ENCODE data around the gene C13orf46.

C13orf46 gene

GRCh38 chr13:113905942-113906341, 67.9 kb downstream of the C13orf46 start:
- DNase-seq (ENCODE audit: low read depth): no peak

- no peak for DNase-seq (ENCODE audit: low read depth)
Observed at GRCh38 chr13:113905018-113905417, 68.9 kb downstream of the C13orf46 start.

- no peak for DNase-seq (ENCODE audit: low read depth)
Observed at GRCh38 chr13:113904411-113904810, 69.5 kb downstream of the C13orf46 start.

DNA sequence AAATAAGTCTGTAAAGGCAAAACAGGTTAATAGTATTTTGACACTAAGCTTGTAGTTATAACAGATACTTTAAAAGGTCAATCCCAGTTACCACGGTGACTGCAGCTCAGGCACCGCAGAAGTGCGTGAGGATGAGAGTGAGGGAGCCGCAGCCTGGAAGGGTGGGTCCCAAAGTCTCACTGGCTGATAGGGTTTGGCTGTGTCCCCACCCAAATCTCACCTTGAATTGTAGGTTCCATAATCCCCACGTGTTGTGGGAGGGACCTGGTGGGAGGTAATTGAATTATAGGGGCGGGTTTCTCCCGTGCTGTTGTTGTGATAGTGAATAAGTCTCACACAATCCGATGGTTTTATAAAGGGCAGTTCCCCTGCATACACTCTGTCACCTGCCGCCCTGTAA, 70.0 kb downstream of the C13orf46 start:
- no peak for DNase-seq (ENCODE audit: low read depth)

Measured in activated T-cell treated with anti-CD3 and anti-CD28 coated beads for 1 hour (primary cell).